Measurements from ENCODE around the gene CELA3A.
"Not testable (repeated sequence)": the region's sequence is repeated elsewhere in the genome, so short reads cannot be mapped to it uniquely, and the experiment has no call there.

Gene CELA3A

GRCh38 chr1:22006736-22007135 is 5.3 kb downstream of the CELA3A start:
- H3K27me3 ChIP-seq (ENCODE audit: control insufficient read depth in 1 of 2, insufficient read depth in 1 of 2, low read length in 2 of 2); H2BK12ac ChIP-seq (ENCODE audit: low read length in 2 of 2); H2AFZ ChIP-seq (ENCODE audit: low read depth, low read length); H3K23ac ChIP-seq (ENCODE audit: low read length in 2 of 2); H3K4me1 ChIP-seq (ENCODE audit: control insufficient read depth, insufficient read depth, low read depth, low read length); H3K36me3 ChIP-seq (ENCODE audit: control insufficient read depth in 1 of 2, insufficient read depth in 2 of 2, low read depth in 1 of 2, low read length in 2 of 2); H3K27ac ChIP-seq (ENCODE audit: low read length, poor library complexity, severe bottlenecking); H3K4me2 ChIP-seq (ENCODE audit: low read length, poor library complexity, severe bottlenecking); H3K9me3 ChIP-seq (ENCODE audit: control insufficient read depth, low read length); H3K9ac ChIP-seq (ENCODE audit: low read length); H4K8ac ChIP-seq (ENCODE audit: low read length); H3K14ac ChIP-seq (ENCODE audit: low read length in 2 of 2); H3K4me3 ChIP-seq (ENCODE audit: insufficient read depth in 1 of 2, low read depth in 1 of 2, low read length in 2 of 2); H2AK5ac ChIP-seq (ENCODE audit: low read length, severe bottlenecking); H2BK5ac ChIP-seq (ENCODE audit: low read depth, low read length, poor library complexity, severe bottlenecking); H2BK120ac ChIP-seq (ENCODE audit: low read depth, low read length); H2BK15ac ChIP-seq (ENCODE audit: low read depth, poor library complexity, severe bottlenecking); H3K79me1 ChIP-seq (replicated peaks; ENCODE audit: low read length, poor library complexity, severe bottlenecking); H4K91ac ChIP-seq (ENCODE audit: low read length); H3K4ac ChIP-seq (ENCODE audit: low read depth in 1 of 2, low read length in 2 of 2); H3K18ac ChIP-seq (ENCODE audit: low read depth in 1 of 2, low read length in 2 of 2); DNase-seq: not testable (repeated sequence)
- 91% methylated on average over 11 of the region's 13 CpGs for whole genome bisulfite sequencing

GRCh38 chr1:22007262-22007661 is 5.8 kb downstream of the CELA3A start:
- H3K27me3 ChIP-seq (ENCODE audit: control insufficient read depth in 1 of 2, insufficient read depth in 1 of 2, low read length in 2 of 2); H4K91ac ChIP-seq (ENCODE audit: low read length); H3K27ac ChIP-seq (ENCODE audit: low read length, poor library complexity, severe bottlenecking); H2AFZ ChIP-seq (ENCODE audit: low read depth, low read length); H3K9ac ChIP-seq (ENCODE audit: low read length); H4K8ac ChIP-seq (ENCODE audit: low read length); H2AK5ac ChIP-seq (ENCODE audit: low read length, severe bottlenecking); H3K18ac ChIP-seq (ENCODE audit: low read depth in 1 of 2, low read length in 2 of 2); H3K36me3 ChIP-seq (ENCODE audit: control insufficient read depth in 1 of 2, insufficient read depth in 2 of 2, low read depth in 1 of 2, low read length in 2 of 2); H3K9me3 ChIP-seq (ENCODE audit: control insufficient read depth, low read length); H3K79me1 ChIP-seq (replicated peaks; ENCODE audit: low read length, poor library complexity, severe bottlenecking); H2BK120ac ChIP-seq (ENCODE audit: low read depth, low read length); H3K4me1 ChIP-seq (ENCODE audit: control insufficient read depth, insufficient read depth, low read depth, low read length); H3K23ac ChIP-seq (ENCODE audit: low read length in 2 of 2); H2BK12ac ChIP-seq (ENCODE audit: low read length in 2 of 2); H3K4me2 ChIP-seq (ENCODE audit: low read length, poor library complexity, severe bottlenecking); DNase-seq; H2BK5ac ChIP-seq (ENCODE audit: low read depth, low read length, poor library complexity, severe bottlenecking); H2BK15ac ChIP-seq (ENCODE audit: low read depth, poor library complexity, severe bottlenecking); H3K4me3 ChIP-seq (ENCODE audit: insufficient read depth in 1 of 2, low read depth in 1 of 2, low read length in 2 of 2); H3K4ac ChIP-seq (ENCODE audit: low read depth in 1 of 2, low read length in 2 of 2); H3K14ac ChIP-seq (ENCODE audit: low read length in 2 of 2): not testable (repeated sequence)
- 87% methylated on average over 2 of the region's 10 CpGs for WGBS

- H3K9ac ChIP-seq (ENCODE audit: low read length); H3K4me3 ChIP-seq (ENCODE audit: insufficient read depth in 1 of 2, low read depth in 1 of 2, low read length in 2 of 2); H3K18ac ChIP-seq (ENCODE audit: low read depth in 1 of 2, low read length in 2 of 2); H3K23ac ChIP-seq (ENCODE audit: low read length in 2 of 2); H3K36me3 ChIP-seq (ENCODE audit: control insufficient read depth in 1 of 2, insufficient read depth in 2 of 2, low read depth in 1 of 2, low read length in 2 of 2); H3K9me3 ChIP-seq (ENCODE audit: control insufficient read depth, low read length); H3K79me1 ChIP-seq (replicated peaks; ENCODE audit: low read length, poor library complexity, severe bottlenecking); H3K27ac ChIP-seq (ENCODE audit: low read length, poor library complexity, severe bottlenecking); H2BK15ac ChIP-seq (ENCODE audit: low read depth, poor library complexity, severe bottlenecking); H2BK120ac ChIP-seq (ENCODE audit: low read depth, low read length); H4K91ac ChIP-seq (ENCODE audit: low read length); H2BK5ac ChIP-seq (ENCODE audit: low read depth, low read length, poor library complexity, severe bottlenecking); H3K14ac ChIP-seq (ENCODE audit: low read length in 2 of 2); H3K4me1 ChIP-seq (ENCODE audit: control insufficient read depth, insufficient read depth, low read depth, low read length); H2AFZ ChIP-seq (ENCODE audit: low read depth, low read length); DNase-seq; H3K4ac ChIP-seq (ENCODE audit: low read depth in 1 of 2, low read length in 2 of 2); H3K27me3 ChIP-seq (ENCODE audit: control insufficient read depth in 1 of 2, insufficient read depth in 1 of 2, low read length in 2 of 2); H3K4me2 ChIP-seq (ENCODE audit: low read length, poor library complexity, severe bottlenecking); H4K8ac ChIP-seq (ENCODE audit: low read length); H2AK5ac ChIP-seq (ENCODE audit: low read length, severe bottlenecking); H2BK12ac ChIP-seq (ENCODE audit: low read length in 2 of 2): not testable (repeated sequence)
- 67% methylated on average over 4 of the region's 11 CpGs for WGBS
Measured at GRCh38 chr1:22009566-22009965, 8.1 kb downstream of the CELA3A start.

- H3K23ac ChIP-seq (ENCODE audit: low read length in 2 of 2); H3K4me2 ChIP-seq (ENCODE audit: low read length, poor library complexity, severe bottlenecking); DNase-seq; H3K27me3 ChIP-seq (ENCODE audit: control insufficient read depth in 1 of 2, insufficient read depth in 1 of 2, low read length in 2 of 2); H3K4me3 ChIP-seq (ENCODE audit: insufficient read depth in 1 of 2, low read depth in 1 of 2, low read length in 2 of 2); H3K9me3 ChIP-seq (ENCODE audit: control insufficient read depth, low read length); H2BK12ac ChIP-seq (ENCODE audit: low read length in 2 of 2); H3K9ac ChIP-seq (ENCODE audit: low read length); H3K18ac ChIP-seq (ENCODE audit: low read depth in 1 of 2, low read length in 2 of 2); H2AK5ac ChIP-seq (ENCODE audit: low read length, severe bottlenecking); H3K14ac ChIP-seq (ENCODE audit: low read length in 2 of 2); H3K4me1 ChIP-seq (ENCODE audit: control insufficient read depth, insufficient read depth, low read depth, low read length); H3K36me3 ChIP-seq (ENCODE audit: control insufficient read depth in 1 of 2, insufficient read depth in 2 of 2, low read depth in 1 of 2, low read length in 2 of 2); H3K4ac ChIP-seq (ENCODE audit: low read depth in 1 of 2, low read length in 2 of 2); H2BK5ac ChIP-seq (ENCODE audit: low read depth, low read length, poor library complexity, severe bottlenecking); H3K79me1 ChIP-seq (replicated peaks; ENCODE audit: low read length, poor library complexity, severe bottlenecking); H2BK120ac ChIP-seq (ENCODE audit: low read depth, low read length); H4K8ac ChIP-seq (ENCODE audit: low read length); H3K27ac ChIP-seq (ENCODE audit: low read length, poor library complexity, severe bottlenecking); H2BK15ac ChIP-seq (ENCODE audit: low read depth, poor library complexity, severe bottlenecking); H2AFZ ChIP-seq (ENCODE audit: low read depth, low read length); H4K91ac ChIP-seq (ENCODE audit: low read length): not testable (repeated sequence)
- 86% methylated on average over 1 of the region's 4 CpGs for WGBS
Measured at GRCh38 chr1:22012752-22013151, 11.3 kb downstream of the CELA3A start.

All from mesenchymal stem cell (in vitro differentiated cells and primary cell).